Epithelial cell of esophagus (primary cell): Measurements from ENCODE around the gene HDHD2.

Experiments used
- DNase-seq: peaks from one replicate; pipeline ENCODE4 v3.0.0; 2010; ENCODE audit warnings: low read depth
- H3K4me3 ChIP-seq: 2 replicates; pipeline ENCODE4 v1.5.1; 2011; ENCODE audit warnings: mild to moderate bottlenecking, low read length, control low read depth
- TF ChIP-seq, protein P1 (sequence below): IDR thresholded peaks from 2 replicates; pipeline ENCODE4 v1.5.1; 2011; ENCODE audit warnings: low read depth, mild to moderate bottlenecking, low read length, control low read depth, inconsistent platforms; ENCODE audit not compliant: insufficient read depth; ENCODE audit errors: missing control alignments

Gene HDHD2

GRCh38 chr18:47063096-47063495, 87.2 kb downstream of the HDHD2 start:
- no peak for DNase-seq
- H3K4me3 ChIP-seq, result no peak overlapping the region
- TF ChIP-seq, protein P1, sequence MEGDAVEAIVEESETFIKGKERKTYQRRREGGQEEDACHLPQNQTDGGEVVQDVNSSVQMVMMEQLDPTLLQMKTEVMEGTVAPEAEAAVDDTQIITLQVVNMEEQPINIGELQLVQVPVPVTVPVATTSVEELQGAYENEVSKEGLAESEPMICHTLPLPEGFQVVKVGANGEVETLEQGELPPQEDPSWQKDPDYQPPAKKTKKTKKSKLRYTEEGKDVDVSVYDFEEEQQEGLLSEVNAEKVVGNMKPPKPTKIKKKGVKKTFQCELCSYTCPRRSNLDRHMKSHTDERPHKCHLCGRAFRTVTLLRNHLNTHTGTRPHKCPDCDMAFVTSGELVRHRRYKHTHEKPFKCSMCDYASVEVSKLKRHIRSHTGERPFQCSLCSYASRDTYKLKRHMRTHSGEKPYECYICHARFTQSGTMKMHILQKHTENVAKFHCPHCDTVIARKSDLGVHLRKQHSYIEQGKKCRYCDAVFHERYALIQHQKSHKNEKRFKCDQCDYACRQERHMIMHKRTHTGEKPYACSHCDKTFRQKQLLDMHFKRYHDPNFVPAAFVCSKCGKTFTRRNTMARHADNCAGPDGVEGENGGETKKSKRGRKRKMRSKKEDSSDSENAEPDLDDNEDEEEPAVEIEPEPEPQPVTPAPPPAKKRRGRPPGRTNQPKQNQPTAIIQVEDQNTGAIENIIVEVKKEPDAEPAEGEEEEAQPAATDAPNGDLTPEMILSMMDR, result no peak

GRCh38 chr18:47062471-47062870, 87.8 kb downstream of the HDHD2 start:
- TF ChIP-seq, protein P1, result no peak
- DNase-seq, result no peak
- H3K4me3 ChIP-seq, result no peak overlapping the region
